Activated T-cell treated with anti-CD3 and anti-CD28 coated beads for 4 hours (primary cell): Measurements from ENCODE around the gene AGT.
"Not testable (repeated sequence)": the region's sequence is repeated elsewhere in the genome, so short reads cannot be mapped to it uniquely, and the experiment has no call there.

Experiments
- DNase-seq: peaks from one replicate; pipeline ENCODE4 v3.0.0-alpha.2; 2020

AGT gene

GRCh38 chr1:230743899-230744298 is 30.0 kb upstream of the AGT start:
- no peak for DNase-seq

GRCh38 chr1:230739564-230740290 is 25.8 kb upstream of the AGT start:
- no peak for DNase-seq

GRCh38 chr1:230737622-230738262 is 23.8 kb upstream of the AGT start:
- DNase-seq: no peak

- no peak for DNase-seq
Measured at GRCh38 chr1:230735447-230735846, 21.5 kb upstream of the AGT start.

GRCh38 chr1:230730977-230731376 is 17.1 kb upstream of the AGT start:
- DNase-seq: no peak

- DNase-seq: no peak
Measured at GRCh38 chr1:230728710-230729392, 14.9 kb upstream of the AGT start.

GRCh38 chr1:230725256-230726012 is 11.5 kb upstream of the AGT start:
- DNase-seq: no peak

GRCh38 chr1:230721849-230722522 is 8.1 kb upstream of the AGT start:
- DNase-seq: not testable (repeated sequence)

- DNase-seq: no peak
Measured at GRCh38 chr1:230717251-230717650, 3.3 kb upstream of the AGT start.

- not testable (repeated sequence) for DNase-seq
Measured at GRCh38 chr1:230716453-230716852, 2.5 kb upstream of the AGT start.

GRCh38 chr1:230715510-230715909 is 1.6 kb upstream of the AGT start:
- no peak for DNase-seq

- no peak for DNase-seq
Measured at GRCh38 chr1:230713547-230713914, 391 bp downstream of the AGT start.

- DNase-seq: no peak
Measured at GRCh38 chr1:230713138-230713537, 784 bp downstream of the AGT start.

- DNase-seq: no peak
Measured at GRCh38 chr1:230712470-230712942, 1.4 kb downstream of the AGT start.

- DNase-seq: no peak
Measured at GRCh38 chr1:230711245-230711644, 2.7 kb downstream of the AGT start.

GRCh38 chr1:230710543-230710904 is 3.4 kb downstream of the AGT start:
- no peak for DNase-seq

GRCh38 chr1:230709619-230710542 is 4.0 kb downstream of the AGT start:
- no peak for DNase-seq

- no peak for DNase-seq
Measured at GRCh38 chr1:230708631-230709580, 5.0 kb downstream of the AGT start.

- no peak for DNase-seq
Measured at GRCh38 chr1:230707732-230708630, 5.9 kb downstream of the AGT start.
